ENCODE measurements around the gene FGFRL1.

Gene FGFRL1

GRCh38 chr4:963276-964225, 47.9 kb upstream of the FGFRL1 start:
- no peak for DNase-seq (ENCODE audit: low read depth in 1 of 2, low spot score in 1 of 2)
- TF ChIP-seq SPI1 (IDR thresholded peaks at IDR 0.05; ENCODE audit: borderline replicate concordance, low read depth) (no peak), GABPA (IDR thresholded peaks at IDR 0.05; ENCODE audit: low read depth) (no peak), POLR2AphosphoS5 (IDR thresholded peaks at IDR 0.05; ENCODE audit: low read depth) (no peak), CTCF (IDR thresholded peaks at IDR 0.05; ENCODE audit: insufficient read depth, low read length) (no peak), REST (IDR thresholded peaks at IDR 0.05; ENCODE audit: insufficient replicate concordance, low read depth) (no peak)

GRCh38 chr4:964346-965025, 46.9 kb upstream of the FGFRL1 start:
- no peaks in the 10 kb centered on the region for H3K27me3 ChIP-seq (ENCODE audit: insufficient read depth, poor library complexity, severe bottlenecking)
- no peak overlapping the region for H3K4me3 ChIP-seq (replicated peaks; ENCODE audit: insufficient read depth, low read length)
- DNase-seq (ENCODE audit: low read depth in 1 of 2, low spot score in 1 of 2): no peak
- no peak overlapping the region for H3K27ac ChIP-seq (replicated peaks)
- TF ChIP-seq CTCF (IDR thresholded peaks at IDR 0.05; ENCODE audit: insufficient read depth, low read length) (no peak), POLR2AphosphoS5 (IDR thresholded peaks at IDR 0.05; ENCODE audit: low read depth) (no peak), GABPA (IDR thresholded peaks at IDR 0.05; ENCODE audit: low read depth) (no peak), SPI1 (IDR thresholded peaks at IDR 0.05; ENCODE audit: borderline replicate concordance, low read depth) (no peak), REST (IDR thresholded peaks at IDR 0.05; ENCODE audit: insufficient replicate concordance, low read depth) (no peak)

More at GRCh38 chr4:963276-964225, 47.9 kb upstream of the FGFRL1 start:
- Histone ChIP-seq H3K4me3 (replicated peaks; ENCODE audit: insufficient read depth, low read length) (no peak overlapping the region), H3K27me3 (ENCODE audit: insufficient read depth, poor library complexity, severe bottlenecking) (no peaks in the 10 kb centered on the region), H3K27ac (replicated peaks) (no peak overlapping the region)

GRCh38 chr4:965048-965765, 46.2 kb upstream of the FGFRL1 start:
- no peak for TF ChIP-seq CTCF (IDR thresholded peaks at IDR 0.05; ENCODE audit: insufficient read depth, low read length)
- TF ChIP-seq REST (IDR thresholded peaks at IDR 0.05; ENCODE audit: insufficient replicate concordance, low read depth): no peak
- TF ChIP-seq GABPA (IDR thresholded peaks at IDR 0.05; ENCODE audit: low read depth): no peak
- TF ChIP-seq POLR2AphosphoS5 (IDR thresholded peaks at IDR 0.05; ENCODE audit: low read depth): no peak
- H3K27ac ChIP-seq (replicated peaks): no peak overlapping the region
- DNase-seq (ENCODE audit: low read depth in 1 of 2, low spot score in 1 of 2): no peak
- no peaks in the 10 kb centered on the region for H3K27me3 ChIP-seq (ENCODE audit: insufficient read depth, poor library complexity, severe bottlenecking)
- no peak overlapping the region for H3K4me3 ChIP-seq (replicated peaks; ENCODE audit: insufficient read depth, low read length)
